Astrocyte (in vitro differentiated cells and primary cell): ENCODE results near the gene JHY. TPM values are rescaled to one million over a fixed set of nuclear protein-coding genes. Genes with fewer than 3 reads are reported as not detected.

ENCODE experiments used
- DNase-seq: peaks from one replicate; pipeline ENCODE4 v3.0.0-alpha.2; 2010; ENCODE audit warnings: low read depth
- FAIRE-seq: peaks from 2 replicates; lab custom pipeline; 2011; peaks lifted over from hg19 to GRCh38; lab: Jason Lieb, UNC
- H2AFZ ChIP-seq: 2 replicates; pipeline ENCODE4 v1.6.0; 2012; ENCODE audit warnings: low read depth, low read length, inconsistent platforms
- H3K27ac ChIP-seq: 2 replicates; pipeline ENCODE4 v1.5.1; 2011; ENCODE audit warnings: low read depth, low read length, inconsistent platforms
- H3K27me3 ChIP-seq: 2 replicates; pipeline ENCODE4 v1.6.0; 2011; ENCODE audit warnings: low read length, inconsistent platforms; ENCODE audit not compliant: insufficient read depth
- H3K36me3 ChIP-seq: 2 replicates; pipeline ENCODE4 v1.5.1; 2011; ENCODE audit warnings: low read length, inconsistent platforms; ENCODE audit not compliant: insufficient read depth
- H3K4me1 ChIP-seq: 2 replicates; pipeline ENCODE4 v1.5.1; 2011; ENCODE audit warnings: low read length, inconsistent platforms; ENCODE audit not compliant: insufficient read depth
- H3K4me2 ChIP-seq: 2 replicates; pipeline ENCODE4 v1.6.0; 2012; ENCODE audit warnings: low read length, inconsistent platforms
- H3K4me3 ChIP-seq: 2 replicates; pipeline ENCODE4 v1.5.1; 2011; ENCODE audit warnings: low read depth, mild to moderate bottlenecking, low read length, inconsistent platforms; ENCODE audit not compliant: insufficient read depth
- H3K79me2 ChIP-seq: 2 replicates; pipeline ENCODE4 v1.6.0; 2012; ENCODE audit warnings: mild to moderate bottlenecking, low read length, inconsistent platforms; ENCODE audit not compliant: insufficient read depth
- H3K9ac ChIP-seq: 2 replicates; pipeline ENCODE4 v1.6.0; 2012; ENCODE audit warnings: mild to moderate bottlenecking, low read length, inconsistent platforms
- H3K9me3 ChIP-seq: 2 replicates; pipeline ENCODE4 v1.5.1; 2012; ENCODE audit warnings: low read depth, mild to moderate bottlenecking, low read length, inconsistent platforms; ENCODE audit not compliant: insufficient read depth
- H4K20me1 ChIP-seq: 2 replicates; pipeline ENCODE4 v1.6.0; 2012; ENCODE audit warnings: low read length, inconsistent platforms; ENCODE audit not compliant: insufficient read depth
- H3K27ac Mint-ChIP-seq: one replicate; pipeline ENCODE4 v1.8.0; 2021; ENCODE audit warnings: mild to moderate bottlenecking, mixed read lengths; ENCODE audit not compliant: unreplicated experiment
- H3K27me3 Mint-ChIP-seq: one replicate; pipeline ENCODE4 v1.8.0; 2021; ENCODE audit warnings: low read depth, mixed read lengths; ENCODE audit not compliant: unreplicated experiment
- H3K36me3 Mint-ChIP-seq: one replicate; pipeline ENCODE4 v1.8.0; 2021; ENCODE audit warnings: low read depth, mixed read lengths; ENCODE audit not compliant: unreplicated experiment
- H3K4me1 Mint-ChIP-seq: one replicate; pipeline ENCODE4 v1.8.0; 2021; ENCODE audit warnings: low read depth, mixed read lengths; ENCODE audit not compliant: unreplicated experiment
- H3K4me3 Mint-ChIP-seq: one replicate; pipeline ENCODE4 v1.8.0; 2021; ENCODE audit warnings: mild to moderate bottlenecking, moderate library complexity, mixed read lengths; ENCODE audit not compliant: unreplicated experiment
- H3K9me3 Mint-ChIP-seq: one replicate; pipeline ENCODE4 v1.8.0; 2021; ENCODE audit warnings: mild to moderate bottlenecking, mixed read lengths; ENCODE audit not compliant: unreplicated experiment
- EZH2 ChIP-seq: IDR thresholded peaks from 2 replicates; pipeline ENCODE4 v1.6.1; 2012; ENCODE audit warnings: mild to moderate bottlenecking, low read length, inconsistent platforms; ENCODE audit not compliant: insufficient read depth
- total RNA-seq: library from RNA; stranded (reverse); gene quantifications from 2 replicates; pipeline ENCODE4 v1.2.1, GENCODE V29; 2021
- TF ChIP-seq, protein P1 (sequence below): IDR thresholded peaks from 2 replicates; pipeline ENCODE4 v1.5.1; 2011; ENCODE audit warnings: low read depth, mild to moderate bottlenecking, inconsistent platforms, low read length, moderate library complexity; ENCODE audit not compliant: insufficient read depth

The JHY gene
- total RNA-seq, 1 donor from 2014 or later = 2.7 TPM

DNA sequence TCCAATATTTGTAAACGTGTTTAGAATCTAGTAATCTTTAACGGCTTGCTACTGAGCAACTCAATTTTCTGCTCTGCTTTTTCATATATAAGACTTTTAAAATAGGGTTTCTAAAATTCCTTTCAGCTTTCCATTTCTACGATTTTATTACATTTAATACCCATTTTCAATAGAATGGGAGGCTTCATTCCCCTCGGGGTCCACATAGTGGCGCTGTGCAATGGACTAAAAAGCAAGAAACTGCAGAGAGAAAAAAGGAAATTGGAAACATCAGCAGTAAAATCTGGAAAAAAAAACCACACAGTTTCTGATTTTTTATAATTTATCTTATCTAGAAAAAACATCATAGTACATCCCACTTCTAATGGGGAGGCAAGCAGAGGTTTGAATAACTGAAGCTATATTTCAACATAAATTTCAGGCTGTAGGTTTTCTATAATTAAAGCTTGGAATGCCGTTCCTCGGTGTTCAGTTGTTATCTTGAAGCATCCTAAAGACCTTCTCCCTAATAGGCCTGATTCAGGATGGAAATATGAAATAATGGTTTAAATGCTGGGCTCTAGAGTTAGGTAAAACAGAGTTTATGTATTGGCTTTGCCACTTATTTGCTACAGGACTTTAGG lies 18.7 kb upstream of the JHY start:
- H3K9ac ChIP-seq = no peak overlapping the region
- DNase-seq = peak; percentile 14

DNA sequence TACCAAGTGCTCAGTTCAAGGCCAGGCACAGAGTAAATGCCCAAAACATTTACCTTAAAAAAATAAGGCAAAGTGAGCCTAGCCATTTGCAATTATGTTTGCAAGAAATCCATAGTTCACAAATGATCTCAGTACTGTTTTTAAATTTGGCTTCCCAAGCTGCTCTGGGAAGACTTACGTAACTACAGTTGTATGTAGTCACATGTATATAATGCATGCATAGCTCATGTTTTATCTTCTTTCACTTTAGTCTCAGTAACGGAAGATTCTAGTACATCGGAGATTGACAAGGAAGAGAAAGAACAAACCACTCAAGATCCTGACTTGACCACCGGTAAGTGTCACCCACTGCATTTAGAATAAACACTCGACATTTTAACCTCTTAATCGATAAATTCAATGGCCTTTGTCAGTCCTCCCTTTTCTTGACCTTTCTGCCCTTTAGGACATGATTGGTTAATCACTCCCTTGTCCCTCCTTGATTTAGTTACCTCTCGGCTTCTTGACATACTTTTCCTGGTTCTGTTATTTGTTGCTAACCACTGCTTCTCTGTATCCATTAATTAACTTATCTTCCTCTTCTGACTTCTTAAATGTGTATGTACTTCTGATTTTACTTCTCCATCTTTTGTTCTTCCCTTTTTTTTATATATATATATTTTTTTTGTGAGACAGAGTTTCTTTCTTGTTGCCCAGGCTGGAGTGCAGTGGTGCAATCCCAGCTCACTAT lies 18.0 kb upstream of the JHY start:
- Histone ChIP-seq H3K4me3 (no peak overlapping the region), H3K27me3 (no peaks in the 10 kb centered on the region), H2AFZ (no peak overlapping the region), H4K20me1 (no peaks in the 10 kb centered on the region), H3K9me3 (no peaks in the 10 kb centered on the region), H3K4me2 (no peak overlapping the region), H3K27ac (no peak overlapping the region), H3K79me2 (no peaks in the 10 kb centered on the region), H3K9ac (no peak overlapping the region), H3K36me3 (no peaks in the 10 kb centered on the region), H3K4me1 (no peaks in the 10 kb centered on the region)
- no peaks in the 10 kb centered on the region for H3K36me3 Mint-ChIP-seq
- H3K4me1 Mint-ChIP-seq = no peaks in the 10 kb centered on the region
- no peak overlapping the region for H3K27ac Mint-ChIP-seq
- no peak for DNase-seq
- H3K9me3 Mint-ChIP-seq = no peaks in the 10 kb centered on the region
- TF ChIP-seq, protein P1, sequence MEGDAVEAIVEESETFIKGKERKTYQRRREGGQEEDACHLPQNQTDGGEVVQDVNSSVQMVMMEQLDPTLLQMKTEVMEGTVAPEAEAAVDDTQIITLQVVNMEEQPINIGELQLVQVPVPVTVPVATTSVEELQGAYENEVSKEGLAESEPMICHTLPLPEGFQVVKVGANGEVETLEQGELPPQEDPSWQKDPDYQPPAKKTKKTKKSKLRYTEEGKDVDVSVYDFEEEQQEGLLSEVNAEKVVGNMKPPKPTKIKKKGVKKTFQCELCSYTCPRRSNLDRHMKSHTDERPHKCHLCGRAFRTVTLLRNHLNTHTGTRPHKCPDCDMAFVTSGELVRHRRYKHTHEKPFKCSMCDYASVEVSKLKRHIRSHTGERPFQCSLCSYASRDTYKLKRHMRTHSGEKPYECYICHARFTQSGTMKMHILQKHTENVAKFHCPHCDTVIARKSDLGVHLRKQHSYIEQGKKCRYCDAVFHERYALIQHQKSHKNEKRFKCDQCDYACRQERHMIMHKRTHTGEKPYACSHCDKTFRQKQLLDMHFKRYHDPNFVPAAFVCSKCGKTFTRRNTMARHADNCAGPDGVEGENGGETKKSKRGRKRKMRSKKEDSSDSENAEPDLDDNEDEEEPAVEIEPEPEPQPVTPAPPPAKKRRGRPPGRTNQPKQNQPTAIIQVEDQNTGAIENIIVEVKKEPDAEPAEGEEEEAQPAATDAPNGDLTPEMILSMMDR = no peak
- TF ChIP-seq EZH2 = no peak
- H3K27me3 Mint-ChIP-seq = peaks cover 10% of the 10 kb centered on the region
- no peak for FAIRE-seq
- no peak overlapping the region for H3K4me3 Mint-ChIP-seq

More for the DNA sequence above, 18.7 kb upstream of the JHY start:
- H3K4me1 ChIP-seq = no peaks in the 10 kb centered on the region
- H3K79me2 ChIP-seq = no peaks in the 10 kb centered on the region
- no peaks in the 10 kb centered on the region for H3K9me3 ChIP-seq
- H3K27ac Mint-ChIP-seq = no peak overlapping the region
- H4K20me1 ChIP-seq = no peaks in the 10 kb centered on the region
- no peak overlapping the region for H3K4me3 Mint-ChIP-seq
- TF ChIP-seq EZH2 = no peak
- TF ChIP-seq, protein P1 = peak; percentile 98
- no peaks in the 10 kb centered on the region for H3K36me3 ChIP-seq
- no peak overlapping the region for H2AFZ ChIP-seq
- H3K27me3 Mint-ChIP-seq = peaks cover 10% of the 10 kb centered on the region
- H3K9me3 Mint-ChIP-seq = no peaks in the 10 kb centered on the region
- H3K27ac ChIP-seq = no peak overlapping the region
- no peaks in the 10 kb centered on the region for H3K27me3 ChIP-seq
- H3K4me3 ChIP-seq = no peak overlapping the region
- no peaks in the 10 kb centered on the region for H3K36me3 Mint-ChIP-seq
- no peak for FAIRE-seq
- H3K4me1 Mint-ChIP-seq = no peaks in the 10 kb centered on the region
- H3K4me2 ChIP-seq = no peak overlapping the region

DNA sequence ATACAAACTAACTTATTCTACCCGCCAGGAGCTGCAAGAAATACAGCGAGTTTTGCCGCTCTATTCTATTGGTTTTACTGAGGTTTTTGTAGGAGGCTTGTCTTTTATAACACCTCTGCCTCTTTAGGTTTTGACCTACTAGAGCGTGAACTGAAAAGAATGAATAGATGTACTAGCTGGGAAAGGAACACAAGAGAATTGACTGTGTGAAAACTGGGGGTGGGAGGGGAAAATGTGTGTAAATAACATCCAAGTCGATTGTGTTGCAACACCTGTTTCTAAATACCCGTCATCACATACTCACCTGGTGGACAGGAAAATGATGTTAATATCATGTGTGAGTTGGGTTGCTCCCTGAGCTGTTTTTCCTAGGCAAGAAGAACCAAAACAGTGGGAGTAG lies 12.9 kb upstream of the JHY start:
- H3K36me3 Mint-ChIP-seq = no peaks in the 10 kb centered on the region
- DNase-seq = no peak

More for the DNA sequence above, 12.9 kb upstream of the JHY start:
- no peak for TF ChIP-seq EZH2
- TF ChIP-seq, protein P1 = no peak
- peaks cover 10% of the 10 kb centered on the region for H3K27me3 Mint-ChIP-seq
- Histone ChIP-seq H3K36me3 (no peaks in the 10 kb centered on the region), H3K4me3 (no peak overlapping the region), H3K27ac (no peak overlapping the region), H3K9me3 (no peaks in the 10 kb centered on the region), H3K79me2 (no peaks in the 10 kb centered on the region), H3K27me3 (no peaks in the 10 kb centered on the region), H2AFZ (no peak overlapping the region), H3K4me1 (no peaks in the 10 kb centered on the region), H3K9ac (no peak overlapping the region), H3K4me2 (no peak overlapping the region), H4K20me1 (no peaks in the 10 kb centered on the region)
- H3K4me3 Mint-ChIP-seq = no peak overlapping the region
- H3K27ac Mint-ChIP-seq = no peak overlapping the region
- H3K4me1 Mint-ChIP-seq = no peaks in the 10 kb centered on the region
- H3K9me3 Mint-ChIP-seq = peaks cover 1% of the 10 kb centered on the region
- FAIRE-seq = no peak
